ENCODE data around the gene TRUB2.

The TRUB2 gene

DNA sequence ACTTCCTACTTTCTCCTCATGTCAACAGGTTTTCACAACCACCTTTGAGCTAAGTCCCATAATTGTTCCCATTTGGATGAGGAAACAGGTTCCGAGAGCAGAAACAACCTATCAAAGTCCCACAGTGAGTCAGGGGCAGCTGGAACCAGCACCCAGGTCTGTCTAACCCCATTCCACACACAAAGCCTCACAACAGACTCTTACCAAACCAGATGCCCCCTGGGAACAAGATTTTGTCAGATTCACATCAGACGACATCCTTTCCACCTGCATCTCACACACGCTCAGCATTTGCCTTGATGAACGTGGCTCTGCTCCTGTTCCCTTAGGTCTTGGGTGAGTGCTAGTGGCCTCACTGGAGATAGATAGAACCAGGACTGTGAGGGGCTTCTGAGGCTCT is 29.2 kb downstream of the TRUB2 start:
- no peak overlapping the region for H3K4me3 ChIP-seq (replicated peaks; ENCODE audit: low read depth, low read length)
- no peak for DNase-seq (ENCODE audit: extremely low read depth, low read depth)
- TF ChIP-seq, protein P1, sequence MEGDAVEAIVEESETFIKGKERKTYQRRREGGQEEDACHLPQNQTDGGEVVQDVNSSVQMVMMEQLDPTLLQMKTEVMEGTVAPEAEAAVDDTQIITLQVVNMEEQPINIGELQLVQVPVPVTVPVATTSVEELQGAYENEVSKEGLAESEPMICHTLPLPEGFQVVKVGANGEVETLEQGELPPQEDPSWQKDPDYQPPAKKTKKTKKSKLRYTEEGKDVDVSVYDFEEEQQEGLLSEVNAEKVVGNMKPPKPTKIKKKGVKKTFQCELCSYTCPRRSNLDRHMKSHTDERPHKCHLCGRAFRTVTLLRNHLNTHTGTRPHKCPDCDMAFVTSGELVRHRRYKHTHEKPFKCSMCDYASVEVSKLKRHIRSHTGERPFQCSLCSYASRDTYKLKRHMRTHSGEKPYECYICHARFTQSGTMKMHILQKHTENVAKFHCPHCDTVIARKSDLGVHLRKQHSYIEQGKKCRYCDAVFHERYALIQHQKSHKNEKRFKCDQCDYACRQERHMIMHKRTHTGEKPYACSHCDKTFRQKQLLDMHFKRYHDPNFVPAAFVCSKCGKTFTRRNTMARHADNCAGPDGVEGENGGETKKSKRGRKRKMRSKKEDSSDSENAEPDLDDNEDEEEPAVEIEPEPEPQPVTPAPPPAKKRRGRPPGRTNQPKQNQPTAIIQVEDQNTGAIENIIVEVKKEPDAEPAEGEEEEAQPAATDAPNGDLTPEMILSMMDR (IDR thresholded peaks at IDR 0.05; ENCODE audit: low read depth, low read length, missing control alignments): no peak

DNA sequence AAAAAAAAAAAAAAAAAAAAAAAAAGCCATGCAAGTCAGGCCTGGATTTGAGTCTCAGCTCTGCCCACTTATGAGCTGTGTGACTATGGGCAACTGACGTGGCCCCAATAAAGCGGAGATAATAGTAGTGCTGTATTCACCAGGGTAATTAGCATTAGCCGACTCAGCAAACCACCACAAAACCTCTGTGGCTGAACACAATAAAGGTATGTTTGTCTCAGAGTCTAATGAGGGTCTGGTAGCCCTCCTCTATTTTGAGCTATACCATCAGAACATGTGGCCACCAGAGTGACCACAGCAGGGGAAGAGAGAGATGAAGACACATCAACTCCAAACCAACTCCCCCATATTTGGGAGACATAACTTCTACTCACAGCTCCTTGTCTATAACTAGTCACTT is 30.2 kb downstream of the TRUB2 start:
- TF ChIP-seq, protein P1 (IDR thresholded peaks at IDR 0.05; ENCODE audit: low read depth, low read length, missing control alignments): no peak
- DNase-seq (ENCODE audit: extremely low read depth, low read depth): no peak
- H3K4me3 ChIP-seq (replicated peaks; ENCODE audit: low read depth, low read length): no peak overlapping the region

DNA sequence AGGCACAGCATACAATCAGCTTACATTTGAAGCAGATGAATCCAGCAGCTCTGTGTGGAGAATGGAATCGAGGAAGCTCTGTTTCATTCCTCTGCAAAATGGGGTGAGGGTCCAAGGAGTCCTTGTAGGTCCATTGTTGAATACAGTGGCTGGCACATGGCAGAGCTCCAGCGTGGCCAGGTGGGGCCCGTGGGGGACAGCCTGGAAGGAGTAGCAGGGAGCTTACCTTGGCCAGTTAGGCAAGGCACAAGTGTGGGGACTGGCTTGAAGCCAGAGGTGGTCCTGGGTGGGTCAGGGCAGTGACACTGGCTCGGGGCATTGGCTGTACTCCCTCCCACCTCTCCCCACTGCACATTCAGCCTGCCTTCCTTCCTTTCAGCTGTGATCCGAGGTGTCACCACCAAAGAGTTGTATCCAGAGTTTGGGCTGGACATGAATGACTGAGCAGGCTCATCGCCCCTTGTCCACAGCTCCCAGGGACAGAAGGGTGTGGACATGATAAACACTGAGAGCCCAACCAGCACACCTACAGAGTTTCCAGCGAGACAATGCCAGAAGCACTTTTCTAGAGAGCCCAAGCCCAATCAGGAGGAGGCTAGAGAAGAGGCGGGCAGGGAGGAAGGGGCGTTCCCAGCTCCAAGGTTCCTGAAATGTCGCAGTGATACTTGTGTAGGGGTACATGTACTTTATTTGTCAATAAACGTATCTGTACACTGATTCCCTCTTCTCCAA is 33.8 kb downstream of the TRUB2 start:
- TF ChIP-seq, protein P1 (IDR thresholded peaks at IDR 0.05; ENCODE audit: low read depth, low read length, missing control alignments): no peak
- H3K4me3 ChIP-seq (replicated peaks; ENCODE audit: low read depth, low read length): no peak overlapping the region
- no peak for DNase-seq (ENCODE audit: extremely low read depth, low read depth)

DNA sequence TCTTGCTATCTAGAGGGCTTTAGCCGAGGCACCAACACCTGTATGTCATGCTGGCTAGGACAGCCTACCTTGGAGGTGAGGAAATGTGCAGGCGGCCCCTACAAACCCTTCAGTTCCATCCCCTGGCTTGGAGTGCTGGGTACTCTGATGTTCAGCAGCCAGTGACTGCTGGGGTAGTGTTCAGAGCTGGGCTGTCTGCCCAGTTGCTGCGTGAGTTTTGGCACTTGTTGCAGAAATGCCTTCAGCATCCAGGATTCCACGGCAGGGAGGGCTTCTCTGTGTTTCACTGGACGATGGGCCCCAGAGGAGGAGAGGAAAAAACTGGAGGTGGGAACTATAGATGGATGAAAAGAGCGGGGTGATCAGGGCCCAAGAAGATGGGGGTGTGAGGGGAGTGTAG is 35.8 kb downstream of the TRUB2 start:
- TF ChIP-seq, protein P1 (IDR thresholded peaks at IDR 0.05; ENCODE audit: low read depth, low read length, missing control alignments): no peak
- no peak overlapping the region for H3K4me3 ChIP-seq (replicated peaks; ENCODE audit: low read depth, low read length)

DNA sequence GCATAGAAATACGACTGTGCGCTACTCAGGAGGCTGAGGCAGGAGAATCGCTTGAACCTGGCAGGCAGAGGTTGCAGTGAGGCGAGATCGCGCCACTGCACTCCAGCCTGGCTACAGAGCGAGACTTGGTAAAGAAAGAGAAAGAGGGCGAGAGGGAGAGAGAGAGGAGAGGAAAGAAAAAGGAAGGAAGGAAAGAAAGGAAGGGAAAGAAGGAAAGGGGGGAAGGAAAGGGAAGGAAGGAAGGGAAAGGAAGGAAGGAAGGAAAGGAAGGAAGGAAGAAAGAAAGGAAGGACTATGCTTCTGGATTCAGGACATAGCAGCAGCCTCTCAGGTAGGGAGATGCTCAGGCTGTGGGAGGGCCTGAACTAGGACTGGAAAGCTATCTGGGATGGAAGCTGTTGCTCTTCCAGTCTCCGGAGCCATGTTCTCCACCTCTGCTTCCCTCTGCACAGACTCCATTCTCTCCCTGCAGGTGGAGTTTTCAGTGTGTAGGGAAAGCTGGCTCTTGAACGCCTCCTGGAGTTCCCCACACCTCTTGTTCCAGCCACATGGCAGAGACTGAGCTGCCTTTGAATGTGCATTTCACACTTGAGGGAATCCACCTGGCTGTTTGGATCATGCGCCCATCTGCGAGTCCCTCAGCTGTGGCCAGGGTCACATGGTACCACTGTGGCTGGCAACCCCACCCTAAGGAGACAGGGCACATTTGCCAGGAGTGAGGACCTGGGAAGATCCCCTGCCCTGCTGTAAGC is 37.0 kb downstream of the TRUB2 start:
- DNase-seq (ENCODE audit: extremely low read depth, low read depth): no peak
- no peak overlapping the region for H3K4me3 ChIP-seq (replicated peaks; ENCODE audit: low read depth, low read length)
- TF ChIP-seq, protein P1 (IDR thresholded peaks at IDR 0.05; ENCODE audit: low read depth, low read length, missing control alignments): no peak

More for the DNA sequence above, 35.8 kb downstream of the TRUB2 start:
- no peak for DNase-seq (ENCODE audit: extremely low read depth, low read depth)

DNA sequence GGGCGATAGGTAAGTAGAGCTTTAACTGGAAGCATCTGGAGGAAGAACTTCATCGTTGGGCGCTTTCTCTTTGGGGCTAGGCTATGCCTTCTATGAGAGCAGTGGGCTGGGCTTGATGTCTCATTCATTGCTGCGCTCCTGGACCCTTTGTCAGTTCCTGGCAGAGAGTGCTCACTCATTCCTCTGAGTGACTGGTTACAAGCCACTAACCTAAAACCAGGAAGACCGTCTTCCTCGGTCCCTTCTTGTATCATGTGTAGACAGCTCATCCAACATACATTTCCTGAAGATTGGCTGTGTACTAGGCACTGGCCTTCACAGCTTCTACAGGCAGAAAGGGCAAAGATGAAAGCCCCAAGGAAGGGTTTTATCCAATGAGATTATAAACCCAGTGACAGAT is 39.7 kb downstream of the TRUB2 start:
- no peak overlapping the region for H3K4me3 ChIP-seq (replicated peaks; ENCODE audit: low read depth, low read length)
- no peak for DNase-seq (ENCODE audit: extremely low read depth, low read depth)
- TF ChIP-seq, protein P1 (IDR thresholded peaks at IDR 0.05; ENCODE audit: low read depth, low read length, missing control alignments): no peak

All from HFF-Myc (cell line).